Measurements from ENCODE around the gene OR2A5.
"Not testable (repeated sequence)": the region's sequence is repeated elsewhere in the genome, so short reads cannot be mapped to it uniquely, and the experiment has no call there.

DNA sequence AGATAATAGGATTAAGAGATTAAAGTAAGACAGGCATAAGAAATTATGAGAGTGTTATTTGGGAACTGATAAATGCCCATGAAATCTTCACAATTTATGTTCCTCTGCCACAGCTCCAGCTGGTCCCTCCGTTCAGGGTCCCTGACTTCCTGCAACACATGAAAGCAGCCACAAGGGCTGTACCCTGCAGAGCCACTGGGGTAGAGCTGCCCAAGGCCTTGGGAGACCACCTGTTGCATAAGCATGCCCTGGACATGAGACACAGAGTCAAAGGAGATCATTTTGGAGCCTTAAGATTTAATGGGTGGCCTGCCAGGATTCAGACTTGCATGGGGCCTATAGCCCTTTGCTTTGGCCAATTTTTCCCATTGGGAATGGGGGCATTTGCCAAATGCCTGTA, 37.9 kb upstream of the OR2A5 start:
- TF ChIP-seq POLR2A, EP300, POLR2AphosphoS5 (IDR thresholded peaks at IDR 0.05): not testable (repeated sequence)
- TF ChIP-seq, protein P1, sequence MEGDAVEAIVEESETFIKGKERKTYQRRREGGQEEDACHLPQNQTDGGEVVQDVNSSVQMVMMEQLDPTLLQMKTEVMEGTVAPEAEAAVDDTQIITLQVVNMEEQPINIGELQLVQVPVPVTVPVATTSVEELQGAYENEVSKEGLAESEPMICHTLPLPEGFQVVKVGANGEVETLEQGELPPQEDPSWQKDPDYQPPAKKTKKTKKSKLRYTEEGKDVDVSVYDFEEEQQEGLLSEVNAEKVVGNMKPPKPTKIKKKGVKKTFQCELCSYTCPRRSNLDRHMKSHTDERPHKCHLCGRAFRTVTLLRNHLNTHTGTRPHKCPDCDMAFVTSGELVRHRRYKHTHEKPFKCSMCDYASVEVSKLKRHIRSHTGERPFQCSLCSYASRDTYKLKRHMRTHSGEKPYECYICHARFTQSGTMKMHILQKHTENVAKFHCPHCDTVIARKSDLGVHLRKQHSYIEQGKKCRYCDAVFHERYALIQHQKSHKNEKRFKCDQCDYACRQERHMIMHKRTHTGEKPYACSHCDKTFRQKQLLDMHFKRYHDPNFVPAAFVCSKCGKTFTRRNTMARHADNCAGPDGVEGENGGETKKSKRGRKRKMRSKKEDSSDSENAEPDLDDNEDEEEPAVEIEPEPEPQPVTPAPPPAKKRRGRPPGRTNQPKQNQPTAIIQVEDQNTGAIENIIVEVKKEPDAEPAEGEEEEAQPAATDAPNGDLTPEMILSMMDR (IDR thresholded peaks at IDR 0.05), result not testable (repeated sequence)
